Tibial nerve (tissue), 4 donors: ENCODE measurements around the gene ATXN7L1. TPM values are rescaled to one million over a fixed set of nuclear protein-coding genes. Genes with fewer than 3 reads are reported as not detected.
A peak's percentile ranks its signal among the peaks of the same experiment; 100 is the strongest.

Source experiments
- DNase-seq, 2 donors: peaks; one replicate each; pipeline ENCODE4 v3.0.0-alpha.2; 2019; ENCODE audit warnings: low spot score in 2 of 2
- H3K27ac ChIP-seq, 4 donors: fragments of 200-600 bp; sonication (generic) in 3 of 4; one replicate each; pipeline ENCODE4 v1.5.1; 2017 to 2019; ENCODE audit warnings: mild to moderate bottlenecking in 1 of 4
- H3K27me3 ChIP-seq, 2 donors: fragments of 200-600 bp; sonication (generic) in 1 of 2; one replicate each; pipeline versions ENCODE4 v1.5.1 to v1.6.0; 2017 to 2019
- H3K36me3 ChIP-seq, 3 donors: fragments of 200-600 bp; sonication (generic); one replicate each; pipeline ENCODE4 v1.5.1; 2018 to 2019
- H3K4me1 ChIP-seq, 4 donors: fragments of 200-600 bp; sonication (generic) in 3 of 4; one replicate each; pipeline ENCODE4 v1.5.1; 2017 to 2019
- H3K4me3 ChIP-seq, 4 donors: fragments of 200-600 bp; sonication (generic) in 3 of 4; one replicate each; pipeline ENCODE4 v1.5.1; 2017 to 2019; ENCODE audit warnings: mild to moderate bottlenecking in 1 of 4, moderate library complexity in 1 of 4
- H3K9me3 ChIP-seq, 4 donors: fragments of 200-600 bp; sonication (generic) in 3 of 4; one replicate each; pipeline ENCODE4 v1.5.1; 2017 to 2019
- EP300 ChIP-seq, 2 donors: sonication (generic); formaldehyde crosslinking; IDR thresholded peaks; one replicate each; pipeline ENCODE4 v1.6.1; 2017; ENCODE audit warnings: antibody characterized with exemption in 2 of 2, mild to moderate bottlenecking in 1 of 2
- POLR2A ChIP-seq, 2 donors: fragments of 450-650 bp; IDR thresholded peaks; one replicate each; pipeline ENCODE4 v1.6.1; 2017; ENCODE audit warnings: antibody characterized with exemption in 2 of 2, mild to moderate bottlenecking in 2 of 2, moderate library complexity in 2 of 2
- WGBS, 2 donors: methylation state at CpG; one replicate each; pipeline ENCODE4 v1.1.5; 2018; 5-methylcytosine and 5-hydroxymethylcytosine counted together
- total RNA-seq, 4 donors: library from RNA; depleted of rRNA; stranded (reverse); fragments of >200 nt; gene quantifications; one replicate each; pipeline ENCODE4 v1.1.0, GENCODE V29; 2016
- TF ChIP-seq, protein P1 (sequence below), 5 experiments: fragments of 200-600 bp in 3 of 5; fragments of 450-650 bp in 2 of 5; sonication (generic) in 3 of 5; IDR thresholded peaks; one replicate each; pipeline ENCODE4 v1.5.1; 2016 to 2019; ENCODE audit warnings: antibody characterized with exemption in 5 of 5, mild to moderate bottlenecking in 3 of 5, moderate library complexity in 2 of 5

ATXN7L1 gene, protein sequence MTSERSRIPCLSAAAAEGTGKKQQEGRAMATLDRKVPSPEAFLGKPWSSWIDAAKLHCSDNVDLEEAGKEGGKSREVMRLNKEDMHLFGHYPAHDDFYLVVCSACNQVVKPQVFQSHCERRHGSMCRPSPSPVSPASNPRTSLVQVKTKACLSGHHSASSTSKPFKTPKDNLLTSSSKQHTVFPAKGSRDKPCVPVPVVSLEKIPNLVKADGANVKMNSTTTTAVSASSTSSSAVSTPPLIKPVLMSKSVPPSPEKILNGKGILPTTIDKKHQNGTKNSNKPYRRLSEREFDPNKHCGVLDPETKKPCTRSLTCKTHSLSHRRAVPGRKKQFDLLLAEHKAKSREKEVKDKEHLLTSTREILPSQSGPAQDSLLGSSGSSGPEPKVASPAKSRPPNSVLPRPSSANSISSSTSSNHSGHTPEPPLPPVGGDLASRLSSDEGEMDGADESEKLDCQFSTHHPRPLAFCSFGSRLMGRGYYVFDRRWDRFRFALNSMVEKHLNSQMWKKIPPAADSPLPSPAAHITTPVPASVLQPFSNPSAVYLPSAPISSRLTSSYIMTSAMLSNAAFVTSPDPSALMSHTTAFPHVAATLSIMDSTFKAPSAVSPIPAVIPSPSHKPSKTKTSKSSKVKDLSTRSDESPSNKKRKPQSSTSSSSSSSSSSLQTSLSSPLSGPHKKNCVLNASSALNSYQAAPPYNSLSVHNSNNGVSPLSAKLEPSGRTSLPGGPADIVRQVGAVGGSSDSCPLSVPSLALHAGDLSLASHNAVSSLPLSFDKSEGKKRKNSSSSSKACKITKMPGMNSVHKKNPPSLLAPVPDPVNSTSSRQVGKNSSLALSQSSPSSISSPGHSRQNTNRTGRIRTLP
- total RNA-seq = 10 to 100 TPM; 14.6 to 22.5 (median 19.1) TPM

DNA sequence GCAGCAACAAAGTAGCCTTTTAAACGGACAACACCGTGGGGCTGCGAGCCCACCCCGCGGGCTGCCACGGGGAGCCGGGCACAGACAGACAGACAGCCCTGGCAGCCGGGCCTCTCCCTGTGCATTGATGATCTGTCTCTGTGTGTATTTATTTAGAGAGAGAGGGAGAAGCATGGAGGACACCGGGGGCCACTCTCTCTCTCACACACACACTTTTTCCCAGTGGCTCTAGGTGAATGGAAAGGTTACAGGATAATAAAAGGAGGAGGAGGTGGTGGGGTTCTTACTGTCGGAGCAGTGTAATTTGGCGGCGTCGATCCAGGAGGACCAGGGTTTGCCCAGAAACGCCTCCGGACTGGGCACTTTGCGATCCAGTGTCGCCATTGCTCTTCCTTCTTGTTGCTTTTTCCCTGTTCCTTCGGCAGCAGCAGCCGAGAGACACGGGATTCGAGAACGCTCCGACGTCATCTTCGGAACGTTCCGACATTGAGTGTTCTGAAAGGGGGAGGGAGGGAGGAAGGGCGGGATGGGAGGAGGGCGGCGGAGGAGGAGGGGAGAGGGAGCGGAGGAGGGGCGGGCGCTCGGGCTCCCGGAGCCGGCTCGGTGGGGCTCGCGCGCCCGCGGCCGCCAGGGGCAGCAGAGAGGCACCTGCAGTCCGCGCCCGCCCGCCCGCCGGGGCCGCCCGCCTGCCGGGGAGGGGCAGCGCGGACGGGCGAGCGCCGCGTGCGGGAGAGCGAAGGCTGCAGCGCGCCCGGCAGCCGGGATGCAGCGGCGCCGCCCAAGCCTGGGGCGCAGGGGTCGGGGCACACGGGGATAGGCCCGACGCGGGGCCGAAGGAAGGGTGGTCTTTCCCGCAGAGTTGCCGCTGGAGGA is at the start of gene ATXN7L1:
Gene ATXN7L1, minus strand, starts transcription at position 509 of the 873 bp plus-strand sequence. Its CDS starts 41 bp downstream, at position 468.
- WGBS, 2 donors = 0 to 1% methylated on average over 64 to 73 of the region's 77 CpGs
- H3K9me3 ChIP-seq = no peaks in the 10 kb centered on the region
- H3K4me1 ChIP-seq = peaks cover 0 to 40% (median 12%) of the 10 kb centered on the region in 4 donors

DNA sequence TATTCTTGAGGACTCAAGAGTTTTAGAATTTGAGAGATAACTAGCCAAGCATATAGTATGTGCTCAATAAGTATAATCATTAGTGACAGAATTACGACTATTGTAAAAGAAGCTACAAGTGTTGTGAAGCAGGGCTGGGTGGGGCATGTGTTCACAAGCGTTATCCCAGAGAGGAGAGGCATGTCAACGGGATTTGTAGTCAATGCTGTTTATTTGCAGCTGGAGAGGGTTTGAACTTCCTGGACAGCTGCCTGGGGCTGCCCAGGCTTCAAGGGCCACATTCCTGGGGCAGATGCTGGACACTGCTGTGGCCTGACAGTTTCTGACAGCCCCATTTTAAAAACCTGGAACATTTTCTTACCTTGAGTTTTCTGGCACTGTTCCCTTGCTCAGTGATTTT is 49.7 kb upstream of the ATXN7L1 start:
- H3K4me1 ChIP-seq = no peaks in the 10 kb centered on the region
- TF ChIP-seq EP300 (IDR thresholded peaks at IDR 0.05) (no peak), POLR2A (IDR thresholded peaks at IDR 0.05) (no peak)
- TF ChIP-seq, protein P1, sequence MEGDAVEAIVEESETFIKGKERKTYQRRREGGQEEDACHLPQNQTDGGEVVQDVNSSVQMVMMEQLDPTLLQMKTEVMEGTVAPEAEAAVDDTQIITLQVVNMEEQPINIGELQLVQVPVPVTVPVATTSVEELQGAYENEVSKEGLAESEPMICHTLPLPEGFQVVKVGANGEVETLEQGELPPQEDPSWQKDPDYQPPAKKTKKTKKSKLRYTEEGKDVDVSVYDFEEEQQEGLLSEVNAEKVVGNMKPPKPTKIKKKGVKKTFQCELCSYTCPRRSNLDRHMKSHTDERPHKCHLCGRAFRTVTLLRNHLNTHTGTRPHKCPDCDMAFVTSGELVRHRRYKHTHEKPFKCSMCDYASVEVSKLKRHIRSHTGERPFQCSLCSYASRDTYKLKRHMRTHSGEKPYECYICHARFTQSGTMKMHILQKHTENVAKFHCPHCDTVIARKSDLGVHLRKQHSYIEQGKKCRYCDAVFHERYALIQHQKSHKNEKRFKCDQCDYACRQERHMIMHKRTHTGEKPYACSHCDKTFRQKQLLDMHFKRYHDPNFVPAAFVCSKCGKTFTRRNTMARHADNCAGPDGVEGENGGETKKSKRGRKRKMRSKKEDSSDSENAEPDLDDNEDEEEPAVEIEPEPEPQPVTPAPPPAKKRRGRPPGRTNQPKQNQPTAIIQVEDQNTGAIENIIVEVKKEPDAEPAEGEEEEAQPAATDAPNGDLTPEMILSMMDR (IDR thresholded peaks at IDR 0.05) = no peak
- 54 to 66% methylated on average over 3 of the region's 3 CpGs for WGBS, 2 donors

More for the DNA sequence above, at the start of gene ATXN7L1:
- DNase-seq = peak; percentile 90 to 93
- peak; percentile 53 to 83 for TF ChIP-seq POLR2A (IDR thresholded peaks at IDR 0.05)
- TF ChIP-seq, protein P1 (IDR thresholded peaks at IDR 0.05) = peak; percentile 48 to 99 (median 91)
- peak in 1 of 2 donors; percentile 92 for TF ChIP-seq EP300 (IDR thresholded peaks at IDR 0.05)
- Histone ChIP-seq H3K27ac (peak within 1 kb of the TSS; percentile 84 to 92 (median 89)), H3K27me3 (no peaks in the 10 kb centered on the region), H3K36me3 (no peaks in the 10 kb centered on the region), H3K4me3 (peak within 1 kb of the TSS; percentile 69 to 90 (median 83))

DNA sequence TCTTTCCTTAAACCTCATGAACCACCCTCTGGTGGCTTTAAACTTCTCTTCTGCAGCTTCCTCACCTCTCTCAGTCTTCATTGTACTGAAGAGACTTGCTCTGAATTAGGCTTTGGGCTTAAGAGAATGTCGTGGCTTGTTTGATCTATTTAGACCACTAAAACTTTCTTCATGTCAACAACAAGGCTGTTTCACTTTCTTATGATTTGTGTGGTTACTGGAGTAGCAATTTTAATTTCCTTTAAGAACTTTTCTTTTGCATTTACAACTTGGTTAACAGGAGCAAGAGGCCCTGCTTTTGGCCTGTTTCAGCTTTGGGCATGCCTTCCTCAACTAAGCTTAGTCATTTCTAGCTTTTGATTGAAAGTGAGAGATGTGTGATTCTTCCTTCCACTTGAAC is 48.5 kb upstream of the ATXN7L1 start:
- H3K27me3 ChIP-seq = no peaks in the 10 kb centered on the region
- H3K4me3 ChIP-seq = no peak overlapping the region
- 91 to 100% methylated on average over 1 of the region's 1 CpG for WGBS, 2 donors
- no peak for DNase-seq
- H3K36me3 ChIP-seq = peaks cover 0 to 35% (median 0%) of the 10 kb centered on the region in 3 donors
- H3K27ac ChIP-seq = no peak overlapping the region
- H3K4me1 ChIP-seq = no peaks in the 10 kb centered on the region
- peaks cover 0 to 16% (median 0%) of the 10 kb centered on the region in 4 donors for H3K9me3 ChIP-seq
- TF ChIP-seq EP300 (IDR thresholded peaks at IDR 0.05) (no peak), POLR2A (IDR thresholded peaks at IDR 0.05) (no peak)
- TF ChIP-seq, protein P1 (IDR thresholded peaks at IDR 0.05) = no peak

More for the DNA sequence above, 49.7 kb upstream of the ATXN7L1 start:
- no peak for DNase-seq
- Histone ChIP-seq H3K27me3 (no peaks in the 10 kb centered on the region), H3K27ac (no peak overlapping the region), H3K9me3 (peaks cover 0 to 16% (median 0%) of the 10 kb centered on the region in 4 donors), H3K4me3 (no peak overlapping the region), H3K36me3 (peaks cover 0 to 30% (median 0%) of the 10 kb centered on the region in 3 donors)

DNA sequence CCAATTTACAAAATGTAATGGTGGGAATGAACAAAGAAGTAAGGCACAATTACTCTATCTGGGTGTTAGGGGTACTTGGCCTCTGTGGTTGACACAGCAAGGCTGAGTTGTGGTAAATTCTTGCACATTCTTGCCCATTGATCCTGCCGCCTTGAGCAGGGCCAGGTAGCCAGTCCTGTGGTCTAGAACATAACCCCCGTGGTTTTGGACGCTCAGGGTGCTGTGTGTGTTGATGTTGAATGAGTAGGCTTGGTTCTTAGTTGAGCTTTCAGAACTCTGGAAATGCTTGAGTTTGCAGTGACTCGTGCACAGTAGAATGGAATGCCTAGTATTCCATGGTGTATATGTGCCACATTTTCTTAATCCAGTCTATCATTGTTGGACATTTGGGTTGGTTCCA is 44.4 kb upstream of the ATXN7L1 start:
- DNase-seq = no peak
- H3K9me3 ChIP-seq = peaks cover 0 to 16% (median 0%) of the 10 kb centered on the region in 4 donors
- peaks cover 0 to 45% (median 0%) of the 10 kb centered on the region in 3 donors for H3K36me3 ChIP-seq
- H3K27me3 ChIP-seq = no peaks in the 10 kb centered on the region
- no peak overlapping the region for H3K27ac ChIP-seq
- H3K4me1 ChIP-seq = no peaks in the 10 kb centered on the region
- TF ChIP-seq POLR2A (IDR thresholded peaks at IDR 0.05) (no peak), EP300 (IDR thresholded peaks at IDR 0.05) (no peak)
- H3K4me3 ChIP-seq = no peak overlapping the region
- WGBS, 2 donors = 79 to 83% methylated on average over 4 of the region's 4 CpGs

DNA sequence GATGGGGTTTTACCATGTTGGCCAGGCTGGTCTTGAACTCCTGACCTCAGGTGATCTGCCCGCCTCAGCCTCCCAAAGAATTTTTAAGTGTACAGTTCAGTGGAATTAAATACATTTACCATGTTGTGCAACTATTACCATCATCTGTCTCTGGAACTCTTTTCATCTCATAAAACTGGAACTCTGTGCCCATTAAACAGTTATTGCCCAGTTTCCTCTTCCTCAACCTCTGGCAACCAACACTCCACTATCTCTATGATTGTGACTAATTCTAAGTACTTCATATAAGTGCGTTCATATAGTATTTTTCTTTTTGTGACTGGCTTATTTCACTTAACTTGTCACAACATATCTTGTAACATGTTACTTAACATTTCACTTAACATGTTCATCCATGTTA is 41.3 kb upstream of the ATXN7L1 start:
- H3K4me3 ChIP-seq = no peak overlapping the region
- no peaks in the 10 kb centered on the region for H3K4me1 ChIP-seq
- no peak for DNase-seq
- TF ChIP-seq, protein P1 (IDR thresholded peaks at IDR 0.05) = no peak
- TF ChIP-seq EP300 (IDR thresholded peaks at IDR 0.05) (no peak), POLR2A (IDR thresholded peaks at IDR 0.05) (no peak)
- no peaks in the 10 kb centered on the region for H3K27me3 ChIP-seq
- H3K36me3 ChIP-seq = peaks cover 0 to 28% (median 0%) of the 10 kb centered on the region in 3 donors
- no peak overlapping the region for H3K27ac ChIP-seq
- 97 to 98% methylated on average over 2 of the region's 2 CpGs for WGBS, 2 donors
- H3K9me3 ChIP-seq = no peaks in the 10 kb centered on the region
